NCI-H2171 (cell line): ENCODE data around the gene ANGEL1.
A peak's percentile ranks its signal among the peaks of the same experiment; 100 is the strongest.

Source experiments
- DNase-seq: peaks from one replicate; lab custom pipeline; 2025; lab: John Stamatoyannopoulos, UW

ANGEL1 gene

GRCh38 chr14:76763096-76764041 lies 49.3 kb downstream of the ANGEL1 start:
- DNase-seq, result no peak

GRCh38 chr14:76762411-76763095 lies 50.1 kb downstream of the ANGEL1 start:
- DNase-seq, result no peak

GRCh38 chr14:76761960-76762410 lies 50.7 kb downstream of the ANGEL1 start:
- no peak for DNase-seq

GRCh38 chr14:76761136-76761959 lies 51.3 kb downstream of the ANGEL1 start, which contains the start of gene VASH1:
Gene VASH1, plus strand, starts transcription at chr14:76761468. Its CDS starts 1,354 bp downstream, at chr14:76762822.
- peak; percentile 49 for DNase-seq

GRCh38 chr14:76760331-76761135 lies 52.1 kb downstream of the ANGEL1 start:
- DNase-seq, result no peak

GRCh38 chr14:76759589-76759988 lies 53.1 kb downstream of the ANGEL1 start:
- DNase-seq, result no peak

GRCh38 chr14:76756371-76756750 lies 56.3 kb downstream of the ANGEL1 start:
- DNase-seq, result no peak

GRCh38 chr14:76755610-76756370 lies 56.9 kb downstream of the ANGEL1 start:
- DNase-seq, result no peak

- DNase-seq, result no peak
These were observed 58.1 kb downstream of the ANGEL1 start for GRCh38 chr14:76754586-76754985.

- DNase-seq, result no peak
These were observed 59.0 kb downstream of the ANGEL1 start for GRCh38 chr14:76753541-76754198.

GRCh38 chr14:76752744-76753143 lies 59.9 kb downstream of the ANGEL1 start:
- DNase-seq, result no peak

- DNase-seq, result no peak
These were observed 69.7 kb downstream of the ANGEL1 start for GRCh38 chr14:76742966-76743365.

- no peak for DNase-seq
These were observed 70.5 kb downstream of the ANGEL1 start for GRCh38 chr14:76742185-76742584.

GRCh38 chr14:76741074-76741473 lies 71.6 kb downstream of the ANGEL1 start:
- no peak for DNase-seq
